ENCODE data around the gene CCDC92B.

Gene CCDC92B

GRCh38 chr17:2758870-2759269 lies 9.4 kb upstream of the CCDC92B start:
- no peak overlapping the region for H3K27ac Mint-ChIP-seq (ENCODE audit: low read depth)
- H3K9me3 Mint-ChIP-seq: no peaks in the 10 kb centered on the region
- peaks cover 78% of the 10 kb centered on the region for H3K27me3 Mint-ChIP-seq
- peaks cover 5% of the 10 kb centered on the region for H3K4me1 Mint-ChIP-seq
- no peak overlapping the region for H3K4me3 Mint-ChIP-seq
- H3K36me3 Mint-ChIP-seq (ENCODE audit: insufficient read depth): no peaks in the 10 kb centered on the region
- no peak for ATAC-seq (replicated peaks; ENCODE audit: extremely low read depth, poor library complexity, severe bottlenecking)
- DNase-seq (ENCODE audit: low spot score in 2 of 2): no peak

GRCh38 chr17:2755891-2756724 lies 6.7 kb upstream of the CCDC92B start:
- Mint-ChIP-seq H3K27me3 (peaks cover 67% of the 10 kb centered on the region), H3K4me3 (peak overlapping the region; percentile 59), H3K9me3 (no peaks in the 10 kb centered on the region), H3K27ac (ENCODE audit: low read depth) (no peak overlapping the region), H3K36me3 (ENCODE audit: insufficient read depth) (no peaks in the 10 kb centered on the region), H3K4me1 (peaks cover 5% of the 10 kb centered on the region)
- no peak for ATAC-seq (replicated peaks; ENCODE audit: extremely low read depth, poor library complexity, severe bottlenecking)
- no peak for DNase-seq (ENCODE audit: low spot score in 2 of 2)

GRCh38 chr17:2751491-2751890 lies 2.0 kb upstream of the CCDC92B start:
- Mint-ChIP-seq H3K27me3 (peaks cover 53% of the 10 kb centered on the region), H3K27ac (ENCODE audit: low read depth) (no peak overlapping the region), H3K4me3 (no peak overlapping the region), H3K4me1 (peaks cover 4% of the 10 kb centered on the region), H3K9me3 (no peaks in the 10 kb centered on the region), H3K36me3 (ENCODE audit: insufficient read depth) (peaks cover 2% of the 10 kb centered on the region)
- no peak for DNase-seq (ENCODE audit: low spot score in 2 of 2)
- ATAC-seq (replicated peaks; ENCODE audit: extremely low read depth, poor library complexity, severe bottlenecking): no peak

GRCh38 chr17:2750721-2751120 lies 1.3 kb upstream of the CCDC92B start:
- no peaks in the 10 kb centered on the region for H3K9me3 Mint-ChIP-seq
- DNase-seq (ENCODE audit: low spot score in 2 of 2) (no peak), ATAC-seq (replicated peaks; ENCODE audit: extremely low read depth, poor library complexity, severe bottlenecking) (no peak)
- peaks cover 53% of the 10 kb centered on the region for H3K27me3 Mint-ChIP-seq
- H3K36me3 Mint-ChIP-seq (ENCODE audit: insufficient read depth): peaks cover 2% of the 10 kb centered on the region
- no peak overlapping the region for H3K4me3 Mint-ChIP-seq
- no peaks in the 10 kb centered on the region for H3K4me1 Mint-ChIP-seq
- H3K27ac Mint-ChIP-seq (ENCODE audit: low read depth): no peak overlapping the region

GRCh38 chr17:2749784-2750181 lies 331 bp upstream of the CCDC92B start:
- Mint-ChIP-seq H3K4me3 (no peak overlapping the region), H3K27ac (ENCODE audit: low read depth) (no peak overlapping the region), H3K4me1 (no peaks in the 10 kb centered on the region), H3K27me3 (peaks cover 62% of the 10 kb centered on the region), H3K9me3 (no peaks in the 10 kb centered on the region), H3K36me3 (ENCODE audit: insufficient read depth) (peaks cover 2% of the 10 kb centered on the region)
- DNase-seq (ENCODE audit: low spot score in 2 of 2) (peak; percentile 62 to 65), ATAC-seq (replicated peaks; ENCODE audit: extremely low read depth, poor library complexity, severe bottlenecking) (peak; percentile 89)

- no peak for DNase-seq (ENCODE audit: low spot score in 2 of 2)
- H3K4me1 Mint-ChIP-seq: no peaks in the 10 kb centered on the region
- no peak for ATAC-seq (replicated peaks; ENCODE audit: extremely low read depth, poor library complexity, severe bottlenecking)
- H3K4me3 Mint-ChIP-seq: no peak overlapping the region
- no peaks in the 10 kb centered on the region for H3K9me3 Mint-ChIP-seq
- peaks cover 2% of the 10 kb centered on the region for H3K36me3 Mint-ChIP-seq (ENCODE audit: insufficient read depth)
- no peak overlapping the region for H3K27ac Mint-ChIP-seq (ENCODE audit: low read depth)
- peaks cover 68% of the 10 kb centered on the region for H3K27me3 Mint-ChIP-seq
Measured at GRCh38 chr17:2745317-2746037, 4.0 kb downstream of the CCDC92B start.

- DNase-seq (ENCODE audit: low spot score in 2 of 2): no peak
Measured at GRCh38 chr17:2737693-2738092, 11.8 kb downstream of the CCDC92B start.

GRCh38 chr17:2736956-2737355 lies 12.5 kb downstream of the CCDC92B start:
- Mint-ChIP-seq H3K9me3 (no peaks in the 10 kb centered on the region), H3K36me3 (ENCODE audit: insufficient read depth) (peaks cover 3% of the 10 kb centered on the region), H3K4me3 (no peak overlapping the region), H3K4me1 (no peaks in the 10 kb centered on the region), H3K27me3 (peaks cover 25% of the 10 kb centered on the region), H3K27ac (ENCODE audit: low read depth) (no peak overlapping the region)
- ATAC-seq (replicated peaks; ENCODE audit: extremely low read depth, poor library complexity, severe bottlenecking) (no peak), DNase-seq (ENCODE audit: low spot score in 2 of 2) (no peak)

More at GRCh38 chr17:2737693-2738092, 11.8 kb downstream of the CCDC92B start:
- no peak for ATAC-seq (replicated peaks; ENCODE audit: extremely low read depth, poor library complexity, severe bottlenecking)
- H3K9me3 Mint-ChIP-seq: no peaks in the 10 kb centered on the region
- peaks cover 3% of the 10 kb centered on the region for H3K36me3 Mint-ChIP-seq (ENCODE audit: insufficient read depth)
- no peaks in the 10 kb centered on the region for H3K4me1 Mint-ChIP-seq
- H3K4me3 Mint-ChIP-seq: no peak overlapping the region
- H3K27ac Mint-ChIP-seq (ENCODE audit: low read depth): no peak overlapping the region
- peaks cover 25% of the 10 kb centered on the region for H3K27me3 Mint-ChIP-seq

- ATAC-seq (replicated peaks; ENCODE audit: extremely low read depth, poor library complexity, severe bottlenecking): no peak
- DNase-seq (ENCODE audit: low spot score in 2 of 2): no peak
- Mint-ChIP-seq H3K27ac (ENCODE audit: low read depth) (no peak overlapping the region), H3K27me3 (peaks cover 25% of the 10 kb centered on the region), H3K36me3 (ENCODE audit: insufficient read depth) (peaks cover 3% of the 10 kb centered on the region), H3K4me3 (no peak overlapping the region), H3K4me1 (no peaks in the 10 kb centered on the region), H3K9me3 (no peaks in the 10 kb centered on the region)
Measured at GRCh38 chr17:2735896-2736295, 13.6 kb downstream of the CCDC92B start.

- no peak for DNase-seq (ENCODE audit: low spot score in 2 of 2)
- peaks cover 3% of the 10 kb centered on the region for H3K36me3 Mint-ChIP-seq (ENCODE audit: insufficient read depth)
- H3K27me3 Mint-ChIP-seq: peaks cover 25% of the 10 kb centered on the region
- no peaks in the 10 kb centered on the region for H3K9me3 Mint-ChIP-seq
- H3K4me3 Mint-ChIP-seq: no peak overlapping the region
- no peaks in the 10 kb centered on the region for H3K4me1 Mint-ChIP-seq
- no peak overlapping the region for H3K27ac Mint-ChIP-seq (ENCODE audit: low read depth)
- no peak for ATAC-seq (replicated peaks; ENCODE audit: extremely low read depth, poor library complexity, severe bottlenecking)
Measured at GRCh38 chr17:2734939-2735338, 14.5 kb downstream of the CCDC92B start.

- ATAC-seq (replicated peaks; ENCODE audit: extremely low read depth, poor library complexity, severe bottlenecking) (no peak), DNase-seq (ENCODE audit: low spot score in 2 of 2) (no peak)
- H3K27me3 Mint-ChIP-seq: peaks cover 33% of the 10 kb centered on the region
- no peaks in the 10 kb centered on the region for H3K9me3 Mint-ChIP-seq
- no peak overlapping the region for H3K27ac Mint-ChIP-seq (ENCODE audit: low read depth)
- no peak overlapping the region for H3K4me3 Mint-ChIP-seq
- no peaks in the 10 kb centered on the region for H3K4me1 Mint-ChIP-seq
- peaks cover 5% of the 10 kb centered on the region for H3K36me3 Mint-ChIP-seq (ENCODE audit: insufficient read depth)
Measured at GRCh38 chr17:2731807-2732206, 17.6 kb downstream of the CCDC92B start.

GRCh38 chr17:2730764-2731353 lies 18.6 kb downstream of the CCDC92B start:
- H3K27ac Mint-ChIP-seq (ENCODE audit: low read depth): no peak overlapping the region
- ATAC-seq (replicated peaks; ENCODE audit: extremely low read depth, poor library complexity, severe bottlenecking) (no peak), DNase-seq (ENCODE audit: low spot score in 2 of 2) (no peak)
- peaks cover 37% of the 10 kb centered on the region for H3K27me3 Mint-ChIP-seq
- H3K4me1 Mint-ChIP-seq: no peaks in the 10 kb centered on the region
- peaks cover 5% of the 10 kb centered on the region for H3K36me3 Mint-ChIP-seq (ENCODE audit: insufficient read depth)
- no peak overlapping the region for H3K4me3 Mint-ChIP-seq
- H3K9me3 Mint-ChIP-seq: no peaks in the 10 kb centered on the region

- Mint-ChIP-seq H3K27ac (ENCODE audit: low read depth) (no peak overlapping the region), H3K27me3 (peaks cover 41% of the 10 kb centered on the region), H3K4me3 (peak overlapping the region; percentile 51), H3K4me1 (peaks cover 6% of the 10 kb centered on the region), H3K9me3 (no peaks in the 10 kb centered on the region), H3K36me3 (ENCODE audit: insufficient read depth) (peaks cover 2% of the 10 kb centered on the region)
- ATAC-seq (replicated peaks; ENCODE audit: extremely low read depth, poor library complexity, severe bottlenecking) (peak; percentile 68), DNase-seq (ENCODE audit: low spot score in 2 of 2) (no peak)
Measured at GRCh38 chr17:2724784-2725164, 24.7 kb downstream of the CCDC92B start.

All from central memory CD8-positive, alpha-beta T cell (primary cell).